HG03571 (cell line): Measurements from ENCODE around the gene CLPTM1L.
"Not testable (repeated sequence)": the region's sequence is repeated elsewhere in the genome, so short reads cannot be mapped to it uniquely, and the experiment has no call there.

Experiments
- ATAC-seq: cut with Tn5 transposase; IDR thresholded peaks from one replicate; pipeline ENCODE4 v1.9.1; 2021; ENCODE audit not compliant: unreplicated experiment

The CLPTM1L gene

GRCh38 chr5:1278656-1279442 lies 66.0 kb downstream of the CLPTM1L start:
- ATAC-seq, result no peak

- no peak for ATAC-seq
Observed at GRCh38 chr5:1278216-1278615, 66.7 kb downstream of the CLPTM1L start.

- no peak for ATAC-seq
Observed at GRCh38 chr5:1277781-1278180, 67.1 kb downstream of the CLPTM1L start.

- no peak for ATAC-seq
Observed at GRCh38 chr5:1277331-1277730, 67.6 kb downstream of the CLPTM1L start.

GRCh38 chr5:1276930-1277329 lies 68.0 kb downstream of the CLPTM1L start:
- no peak for ATAC-seq

GRCh38 chr5:1275397-1276391 lies 69.2 kb downstream of the CLPTM1L start:
- not testable (repeated sequence) for ATAC-seq

GRCh38 chr5:1274471-1274870 lies 70.4 kb downstream of the CLPTM1L start:
- ATAC-seq, result no peak

- ATAC-seq, result no peak
Observed at GRCh38 chr5:1273745-1274144, 71.2 kb downstream of the CLPTM1L start.

- no peak for ATAC-seq
Observed at GRCh38 chr5:1272201-1272600, 72.7 kb downstream of the CLPTM1L start.

GRCh38 chr5:1270933-1271914 lies 73.7 kb downstream of the CLPTM1L start:
- no peak for ATAC-seq

- ATAC-seq, result no peak
Observed at GRCh38 chr5:1270426-1270825, 74.5 kb downstream of the CLPTM1L start.

- ATAC-seq, result no peak
Observed at GRCh38 chr5:1268666-1269065, 76.2 kb downstream of the CLPTM1L start.

GRCh38 chr5:1268056-1268455 lies 76.8 kb downstream of the CLPTM1L start:
- no peak for ATAC-seq
